K562 (cell line): Measurements from ENCODE around the gene PET100. TPM values are rescaled to one million over a fixed set of nuclear protein-coding genes. Genes with fewer than 3 reads are reported as not detected.
A peak's percentile ranks its signal among the peaks of the same experiment; 100 is the strongest.

Experiments
- ATAC-seq: fragments of 200-7000 bp; cut with Tn5 transposase; 3 replicates; pipeline ENCODE4 v1.9.1; 2020; ENCODE audit warnings: moderate library complexity
- BruUV-seq: library from RNA; stranded (reverse); fragments of 400-500 nt; replicated peaks from 2 replicates; lab custom pipeline; 2021; lab: Mats Ljungman, UMichigan
- CTCF ChIA-PET: fragments of 300-600 bp; formaldehyde crosslinking; extraction: SDS; loops from one replicate; lab custom pipeline; 2021; ENCODE audit warnings: low intra/inter-chr PET ratio; lab: Yijun Ruan, JAX
- POLR2A ChIA-PET: fragments of 300-600, 350-650 bp; sonication (Branson Sonifier 250); formaldehyde crosslinking; extraction: SDS; loops from one replicate; lab custom pipeline; 2021; ENCODE audit warnings: antibody characterized with exemption, inconsistent platforms; lab: Yijun Ruan, JAX
- DNase-seq, 4 experiments: peaks; one replicate each; pipeline versions ENCODE4 v3.0.0 to v3.0.0-alpha.2; 2011 to 2018; ENCODE audit warnings: low spot score in 3 of 4, mixed read lengths in 3 of 4; ENCODE audit errors: extremely low read depth in 1 of 4
- FAIRE-seq: peaks from 2 replicates; lab custom pipeline; 2011; peaks lifted over from hg19 to GRCh38; lab: Jason Lieb, UNC
- H2AFZ ChIP-seq: 2 replicates; pipeline ENCODE4 v1.6.0; 2011; ENCODE audit warnings: low read depth, low read length, control low read depth, inconsistent platforms
- H3K27ac ChIP-seq: fragments of 200-600 bp; 3 replicates; pipeline ENCODE4 v1.8.0; 2011; ENCODE audit warnings: low read depth, mild to moderate bottlenecking, control low read depth, inconsistent platforms, low read length, moderate library complexity, mixed read lengths; ENCODE audit errors: extremely low read depth
- H3K27me3 ChIP-seq, 2 experiments: fragments of 300-600 bp in 1 of 2; 2 replicates in 1 of 2; 3 replicates in 1 of 2; pipeline versions ENCODE4 v1.6.0 to v1.8.0; 2011; ENCODE audit warnings: inconsistent platforms in 2 of 2, low read length in 2 of 2, mild to moderate bottlenecking in 1 of 2, mixed read lengths in 1 of 2, moderate library complexity in 1 of 2; ENCODE audit not compliant: control insufficient read depth in 2 of 2, insufficient read depth in 2 of 2
- H3K36me3 ChIP-seq: fragments of 300-600 bp; 3 replicates; pipeline ENCODE4 v1.8.0; 2011; ENCODE audit warnings: mild to moderate bottlenecking, low read length, inconsistent platforms; ENCODE audit not compliant: control insufficient read depth, insufficient read depth
- H3K4me1 ChIP-seq, 2 experiments: fragments of 200-600 bp in 1 of 2; replicated peaks in 1 of 2; 2 replicates in 1 of 2; 3 replicates in 1 of 2; pipeline versions ENCODE4 v1.5.1 to v1.8.0; 2011; ENCODE audit warnings: inconsistent platforms in 2 of 2, low read length in 2 of 2, mild to moderate bottlenecking in 1 of 2, mixed read lengths in 1 of 2, moderate library complexity in 1 of 2; ENCODE audit not compliant: control insufficient read depth in 2 of 2, insufficient read depth in 2 of 2
- H3K4me2 ChIP-seq: 2 replicates; pipeline ENCODE4 v1.6.1; 2011; ENCODE audit warnings: low read length, control low read depth, inconsistent platforms, mixed read lengths; ENCODE audit not compliant: insufficient read depth
- H3K4me3 ChIP-seq: fragments of 200-600 bp; sonication (generic), shearing (Covaris generic); 2 replicates; pipeline ENCODE4 v1.5.1; 2016; ENCODE audit warnings: control low read depth, inconsistent platforms
- H3K79me2 ChIP-seq: fragments of 200-600 bp; 3 replicates; pipeline ENCODE4 v1.8.0; 2011; ENCODE audit warnings: low read length, inconsistent platforms; ENCODE audit not compliant: control insufficient read depth, insufficient read depth
- H3K9ac ChIP-seq, 2 experiments: 2 replicates each; pipeline versions ENCODE4 v1.6.0 to v1.6.1; 2011; ENCODE audit warnings: low read depth in 2 of 2, low read length in 2 of 2, control low read depth in 1 of 2, inconsistent platforms in 1 of 2, mild to moderate bottlenecking in 1 of 2, mixed read lengths in 1 of 2; ENCODE audit not compliant: insufficient read depth in 1 of 2
- H3K9me1 ChIP-seq: one replicate; pipeline ENCODE4 v1.6.0; 2011; ENCODE audit warnings: inconsistent platforms, mild to moderate bottlenecking, low read length, moderate library complexity; ENCODE audit not compliant: control insufficient read depth, insufficient read depth
- H3K9me3 ChIP-seq: replicated peaks from 2 replicates; pipeline ENCODE4 v1.5.1; 2011; ENCODE audit warnings: low read depth, low read length, inconsistent platforms; ENCODE audit not compliant: control insufficient read depth, insufficient read depth
- H4K20me1 ChIP-seq: replicated peaks from 2 replicates; pipeline ENCODE4 v1.6.1; 2011; ENCODE audit warnings: low read length, inconsistent platforms, mixed read lengths; ENCODE audit not compliant: control insufficient read depth, insufficient read depth
- CREB1 ChIP-seq, 2 experiments: sonication (generic) in 1 of 2; formaldehyde crosslinking in 1 of 2; IDR thresholded peaks; 2 replicates each; pipeline versions ENCODE4 v1.6.1 to v1.8.0; 2012 to 2022; ENCODE audit warnings: inconsistent platforms in 1 of 2, mild to moderate bottlenecking in 1 of 2, missing genetic modification reagents in 1 of 2, moderate library complexity in 1 of 2
- CREM ChIP-seq: IDR thresholded peaks from 2 replicates; pipeline ENCODE4 v1.6.1; 2014; ENCODE audit warnings: antibody characterized with exemption, low read depth
- E2F8 ChIP-seq: fragments of 450-650 bp; IDR thresholded peaks from 2 replicates; pipeline ENCODE4 v1.7.1; 2018; ENCODE audit warnings: mild to moderate bottlenecking, low read depth; ENCODE audit not compliant: partially characterized antibody
- EGR1 ChIP-seq: fragments of 450-650 bp; conservative IDR thresholded peaks from 2 replicates; pipeline ENCODE4 v1.6.1; 2017; ENCODE audit warnings: mild to moderate bottlenecking
- ETV5 ChIP-seq: sonication (generic); formaldehyde crosslinking; IDR thresholded peaks from 2 replicates; pipeline ENCODE4 v1.4.0; 2020; ENCODE audit warnings: low read depth, mild to moderate bottlenecking, missing genetic modification reagents
- GATAD2A ChIP-seq: fragments of 450-650 bp; IDR thresholded peaks from 2 replicates; pipeline ENCODE4 v1.6.1; 2017
- HCFC1 ChIP-seq: IDR thresholded peaks from 2 replicates; pipeline ENCODE4 v1.6.1; 2012; ENCODE audit warnings: low read depth, low read length, improper control_type of control experiment
- HDAC2 ChIP-seq: fragments of 450-650 bp; IDR thresholded peaks from 2 replicates; pipeline ENCODE4 v1.6.1; 2016; ENCODE audit warnings: mild to moderate bottlenecking
- NRF1 ChIP-seq, 2 experiments: fragments of 450-650 bp; IDR thresholded peaks in 1 of 2; conservative IDR thresholded peaks in 1 of 2; 2 replicates each; pipeline ENCODE4 v1.6.1; 2014; ENCODE audit warnings: mild to moderate bottlenecking in 2 of 2
- PHTF2 ChIP-seq: fragments of 250-450 bp; sonication (Bioruptor Pico); IDR thresholded peaks from 2 replicates; pipeline ENCODE4 v1.5.0; 2021; ENCODE audit warnings: mild to moderate bottlenecking
- RBFOX2 ChIP-seq: fragments of 200-400 bp; formaldehyde crosslinking; IDR thresholded peaks from 2 replicates; pipeline ENCODE4 v1.6.1; 2017; ENCODE audit warnings: low read depth, mild to moderate bottlenecking, low read length, moderate library complexity
- RBM14 ChIP-seq: fragments of 200-400 bp; formaldehyde crosslinking; IDR thresholded peaks from 2 replicates; pipeline ENCODE4 v1.6.1; 2018; ENCODE audit warnings: low read depth, mild to moderate bottlenecking, low read length, moderate library complexity, borderline replicate concordance; ENCODE audit not compliant: insufficient read depth
- SAFB ChIP-seq: fragments of 200-400 bp; formaldehyde crosslinking; IDR thresholded peaks from 2 replicates; pipeline ENCODE4 v1.6.1; 2017; ENCODE audit warnings: low read depth, low read length, borderline replicate concordance
- ZNF695 ChIP-seq: fragments of 450-650 bp; formaldehyde crosslinking; IDR thresholded peaks from 2 replicates; pipeline ENCODE4 v1.4.0; 2020; ENCODE audit warnings: mild to moderate bottlenecking, moderate library complexity
- WGBS: fragments of 100-300 bp; shearing (Covaris generic); methylation state at CpG from one replicate; pipeline ENCODE4 v1.1.6; 2016; ENCODE audit warnings: low coverage, mixed read lengths; ENCODE audit not compliant: insufficient coverage; ENCODE audit errors: missing lambda C conversion rate; 5-methylcytosine and 5-hydroxymethylcytosine counted together
- in situ Hi-C: fragments of 300-500 bp; cut with MboI; formaldehyde crosslinking; loops from 4 replicates; pipeline ENCODE4 v1.15.0; 2018; ENCODE audit warnings: inconsistent platforms, mixed read lengths
- intact Hi-C: fragments of 100-400 bp; cut with micrococcal nuclease; formaldehyde crosslinking; loops from 2 replicates; pipeline ENCODE4 v1.14.2; 2022
- polyA plus RNA-seq, 8 experiments: library from polyadenylated mRNA; depleted of rRNA in 4 of 8; stranded (reverse) in 5 of 8; unstranded in 3 of 8; fragments of >200 nt; fragmentation: Nextera tagmentation in 2 of 8; fragmentation: Illumina TruSeq in 1 of 8; extraction: Ambion mirVana in 2 of 8; extraction: Trizol in 1 of 8; gene quantifications; 2 replicates each; pipeline versions ENCODE4 v1.2.1 to v1.2.3, GENCODE V29; 2011 to 2014; ENCODE audit warnings: inconsistent platforms in 1 of 8, missing spikeins in 1 of 8
- total RNA-seq, 7 experiments: library from RNA; depleted of rRNA in 6 of 7; stranded (reverse); fragments of >200 nt in 6 of 7; fragmentation: Illumina TruSeq in 2 of 7; extraction: Trizol in 2 of 7; gene quantifications; 2 replicates each; pipeline versions ENCODE4 v1.2.1 to v1.2.3, GENCODE V29; 2011 to 2021; ENCODE audit warnings: low replicate concordance in 1 of 7
- TF ChIP-seq, protein P1 (sequence below), 2 experiments: IDR thresholded peaks; 2 replicates each; pipeline ENCODE4 v1.6.1; 2011; ENCODE audit warnings: borderline replicate concordance in 1 of 2, control low read depth in 1 of 2, low read depth in 1 of 2, low read length in 1 of 2, mild to moderate bottlenecking in 1 of 2, mixed read lengths in 1 of 2, moderate library complexity in 1 of 2; ENCODE audit not compliant: insufficient read depth in 1 of 2, insufficient read length in 1 of 2, poor library complexity in 1 of 2, severe bottlenecking in 1 of 2; ENCODE audit errors: extremely low read depth in 1 of 2

Gene PET100
- total and polyA plus RNA-seq, 9 of the 15 experiments (the other 6 are each of a cell fraction or from before 2014, with no cell fraction given) = 62.3 to 351 (median 98.3) TPM

DNA sequence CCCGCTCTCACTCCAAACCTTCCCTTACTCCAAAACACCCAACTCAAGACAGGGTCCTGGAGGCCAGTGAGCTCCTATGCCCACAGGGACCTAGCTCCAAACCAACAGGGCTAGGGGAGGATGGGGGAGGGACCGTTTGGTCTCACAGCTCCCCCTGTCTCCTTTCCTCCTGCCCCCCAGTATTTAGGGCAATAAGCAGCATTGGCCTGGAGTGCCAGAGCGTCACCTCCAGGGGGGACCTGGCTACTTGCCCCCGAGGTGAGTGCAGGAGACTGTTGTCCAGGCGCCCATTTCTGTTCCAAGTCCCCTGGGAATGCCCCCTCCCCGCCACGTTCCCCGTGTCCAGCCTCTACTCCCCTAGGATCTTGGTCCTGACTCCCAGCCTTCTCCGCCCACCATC lies 40.0 kb downstream of the PET100 start (continued):
- TF ChIP-seq SAFB (no peak), ZNF695 (CRISPR knock-in tag) (no peak), HCFC1 (no peak), E2F8 (no peak), HDAC2 (no peak), PHTF2 (no peak)

DNA sequence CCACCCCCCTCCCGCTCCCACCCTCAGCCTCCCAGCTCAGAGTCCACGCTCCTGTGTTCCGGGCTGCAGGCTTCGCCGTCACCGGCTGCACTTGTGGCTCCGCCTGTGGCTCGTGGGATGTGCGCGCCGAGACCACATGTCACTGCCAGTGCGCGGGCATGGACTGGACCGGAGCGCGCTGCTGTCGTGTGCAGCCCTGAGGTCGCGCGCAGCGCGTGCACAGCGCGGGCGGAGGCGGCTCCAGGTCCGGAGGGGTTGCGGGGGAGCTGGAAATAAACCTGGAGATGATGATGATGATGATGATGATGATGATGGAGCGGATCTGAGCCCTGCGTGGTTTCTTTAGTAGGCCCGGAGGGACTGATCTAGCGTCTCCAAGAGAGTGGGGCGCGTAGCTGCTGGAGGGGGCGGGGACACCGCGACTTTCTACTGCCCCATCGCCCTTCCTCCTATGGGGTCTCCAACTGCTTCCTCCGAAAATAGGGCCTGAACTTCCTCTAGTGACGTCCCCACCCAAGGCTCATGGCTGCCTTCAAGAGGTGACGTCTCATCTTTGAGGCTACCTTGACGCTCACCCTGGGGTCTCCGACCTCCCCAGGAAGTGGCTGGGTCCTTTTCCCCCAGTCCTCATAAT lies 40.7 kb downstream of the PET100 start:
- H3K4me2 ChIP-seq = no peak overlapping the region; the same call in 1 of the 2 replicates
- no peaks in the 10 kb centered on the region for H4K20me1 ChIP-seq
- DNase-seq = peak in 2 of 4 experiments; percentile 51
- H3K4me3 ChIP-seq = no peak overlapping the region
- peaks cover 5% of the 10 kb centered on the region; the same call in 1 of the 2 replicates for H3K9me3 ChIP-seq
- BruUV-seq = no TSS peak
- ATAC-seq = peak; percentile 32; the same call in 1 of the 3 replicates
- H3K9me1 ChIP-seq = no peaks in the 10 kb centered on the region
- CTCF ChIA-PET = no interaction called here
- in situ Hi-C loops = no loop called here
- WGBS = 4% methylated on average over 41 of the region's 43 CpGs
- POLR2A ChIA-PET = no interaction called here
- peaks cover 0 to 10% of the 10 kb centered on the region in 2 experiments; a peak in 2 of 5 replicates for H3K4me1 ChIP-seq
- peak overlapping the region in 1 of 2 experiments; percentile 13; a peak in 1 of 4 replicates for H3K9ac ChIP-seq
- H3K27me3 ChIP-seq = peaks cover 21 to 39% of the 10 kb centered on the region in 2 experiments; a peak in 4 of 5 replicates
- no peak overlapping the region for H2AFZ ChIP-seq
- no peaks in the 10 kb centered on the region for H3K36me3 ChIP-seq
- intact Hi-C loops = no loop called here
- no peaks in the 10 kb centered on the region for H3K79me2 ChIP-seq
- FAIRE-seq = no peak
- no peak overlapping the region for H3K27ac ChIP-seq
- no peak for TF ChIP-seq CREB1 (IDR thresholded peaks at IDR 0.05)
- 0 out of 2 replicates have a peak, but pooled peaks have one; percentile 41 for TF ChIP-seq CREB1 (CRISPR knock-in tag; IDR thresholded peaks at IDR 0.05)
- no peak for TF ChIP-seq GATAD2A
- peak; percentile 30 to 45; a peak in 2 of 4 replicates for TF ChIP-seq NRF1 (conservative IDR thresholded peaks at IDR 0.05 in 1 of 2, IDR thresholded peaks at IDR 0.05 in 1 of 2)
- TF ChIP-seq RBM14 = no peak
- 0 out of 2 replicates have a peak, but pooled peaks have one; percentile 4 for TF ChIP-seq EGR1
- no peak for TF ChIP-seq HCFC1
- TF ChIP-seq, protein P1, sequence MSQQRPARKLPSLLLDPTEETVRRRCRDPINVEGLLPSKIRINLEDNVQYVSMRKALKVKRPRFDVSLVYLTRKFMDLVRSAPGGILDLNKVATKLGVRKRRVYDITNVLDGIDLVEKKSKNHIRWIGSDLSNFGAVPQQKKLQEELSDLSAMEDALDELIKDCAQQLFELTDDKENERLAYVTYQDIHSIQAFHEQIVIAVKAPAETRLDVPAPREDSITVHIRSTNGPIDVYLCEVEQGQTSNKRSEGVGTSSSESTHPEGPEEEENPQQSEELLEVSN (IDR thresholded peaks at IDR 0.05; ENCODE audit: borderline replicate concordance in 1 of 2, extremely low read depth in 1 of 2, insufficient read depth in 1 of 2, insufficient read length in 1 of 2, low read depth in 1 of 2, low read length in 1 of 2, poor library complexity in 1 of 2, severe bottlenecking in 1 of 2) = peak in 1 of 2 experiments; percentile 27
- TF ChIP-seq ETV5 (CRISPR knock-in tag) = no peak
- TF ChIP-seq RBFOX2 = no peak
- 0 out of 2 replicates have a peak, but pooled peaks have one; percentile 22 for TF ChIP-seq CREM
